Colonic mucosa (tissue), 4 donors: Measurements from ENCODE around the gene TMEM63C. TPM values are rescaled to one million over a fixed set of nuclear protein-coding genes. Genes with fewer than 3 reads are reported as not detected.

Experiments
- DNase-seq: peaks from one replicate; pipeline ENCODE4 v3.0.0-alpha.2; 2020
- H3K27ac ChIP-seq: fragments of 200-600 bp; one replicate; pipeline ENCODE4 v1.8.0; 2021
- H3K27me3 ChIP-seq: fragments of 200-600 bp; one replicate; pipeline ENCODE4 v1.8.0; 2021
- H3K36me3 ChIP-seq: fragments of 200-600 bp; one replicate; pipeline ENCODE4 v1.8.0; 2021
- H3K4me1 ChIP-seq: fragments of 200-600 bp; one replicate; pipeline ENCODE4 v1.8.0; 2021; ENCODE audit warnings: mild to moderate bottlenecking
- H3K4me3 ChIP-seq: fragments of 200-600 bp; one replicate; pipeline ENCODE4 v1.8.0; 2021
- H3K9ac ChIP-seq, 2 donors: one replicate each; pipeline ENCODE4 v1.7.0; 2013; ENCODE audit warnings: control low read depth in 2 of 2, low read depth in 2 of 2, low read length in 2 of 2
- H3K9me3 ChIP-seq: fragments of 200-600 bp; one replicate; pipeline ENCODE4 v1.8.0; 2021
- CTCF ChIP-seq: fragments of 200-600 bp; IDR thresholded peaks from one replicate; pipeline ENCODE4 v1.8.0; 2022; ENCODE audit warnings: antibody characterized with exemption, mild to moderate bottlenecking
- intact Hi-C: fragments of 100-400 bp; cut with DNase I; formaldehyde crosslinking; loops from one replicate; pipeline ENCODE4 v1.14.1; 2022
- total RNA-seq, 2 donors: library from RNA; stranded (reverse); fragmentation: NEBNext Ultra II Directional in 1 of 2; extraction: Animal tissue kit (Norgen Biotek cat#: 25700) in 1 of 2; gene quantifications; one replicate each; pipeline ENCODE4 v1.2.1, GENCODE V29; 2021
- donor health status: healthy.
- donor health status: DM: no; HTN: no; CAD: no.
- donor health status: DM: no; HTN: no; CAD: no.

The TMEM63C gene
- total RNA-seq, 2 donors from 2014 or later, result 5.9 to 13.2 TPM

GRCh38 chr14:77290705-77291104 is 109.1 kb downstream of the TMEM63C start:
- no peak for TF ChIP-seq CTCF
- Histone ChIP-seq H3K4me3 (no peak overlapping the region), H3K27me3 (no peaks in the 10 kb centered on the region), H3K9me3 (no peaks in the 10 kb centered on the region), H3K27ac (no peak overlapping the region), H3K4me1 (no peaks in the 10 kb centered on the region), H3K9ac (no peak overlapping the region), H3K36me3 (no peaks in the 10 kb centered on the region)
- DNase-seq, result no peak
- intact Hi-C loops, result no loop called here

GRCh38 chr14:77296155-77296554 is 114.6 kb downstream of the TMEM63C start:
- Histone ChIP-seq H3K4me3 (no peak overlapping the region), H3K36me3 (no peaks in the 10 kb centered on the region), H3K4me1 (no peaks in the 10 kb centered on the region), H3K27ac (no peak overlapping the region), H3K9me3 (no peaks in the 10 kb centered on the region), H3K27me3 (no peaks in the 10 kb centered on the region), H3K9ac (no peak overlapping the region)
- no peak for TF ChIP-seq CTCF
- no peak for DNase-seq
- intact Hi-C loops, result no loop called here

- Histone ChIP-seq H3K9ac (no peak overlapping the region), H3K36me3 (no peaks in the 10 kb centered on the region), H3K4me3 (no peak overlapping the region), H3K9me3 (no peaks in the 10 kb centered on the region), H3K27ac (no peak overlapping the region), H3K27me3 (no peaks in the 10 kb centered on the region), H3K4me1 (no peaks in the 10 kb centered on the region)
- intact Hi-C loops, result no loop called here
- no peak for DNase-seq
- TF ChIP-seq CTCF, result no peak
Observed at GRCh38 chr14:77296906-77297305, 115.3 kb downstream of the TMEM63C start.

- Histone ChIP-seq H3K36me3 (no peaks in the 10 kb centered on the region), H3K27me3 (no peaks in the 10 kb centered on the region), H3K4me1 (no peaks in the 10 kb centered on the region), H3K4me3 (no peak overlapping the region), H3K9ac (peak overlapping the region in 1 of 2 donors; percentile 31), H3K27ac (peak overlapping the region; percentile 72), H3K9me3 (no peaks in the 10 kb centered on the region)
- no peak for TF ChIP-seq CTCF
- intact Hi-C loops, result loop anchor here (5.0 kb wide), 1 partner anchor 422 kb away; no protein-coding TSS in a partner anchor
- peak; percentile 87 for DNase-seq
Observed at GRCh38 chr14:77299771-77300170, 118.2 kb downstream of the TMEM63C start.

GRCh38 chr14:77301103-77301502 is 119.5 kb downstream of the TMEM63C start:
- H3K36me3 ChIP-seq, result no peaks in the 10 kb centered on the region
- intact Hi-C loops, result loop anchor here (5.0 kb wide), 1 partner anchor 424 kb away; no protein-coding TSS in a partner anchor
- H3K9me3 ChIP-seq, result no peaks in the 10 kb centered on the region
- H3K4me3 ChIP-seq, result no peak overlapping the region
- TF ChIP-seq CTCF, result peak; percentile 65
- peak; percentile 85 for DNase-seq
- H3K27ac ChIP-seq, result no peak overlapping the region
- no peaks in the 10 kb centered on the region for H3K4me1 ChIP-seq
- H3K9ac ChIP-seq, result no peak overlapping the region
- no peaks in the 10 kb centered on the region for H3K27me3 ChIP-seq
